Astrocyte of the cerebellum (primary cell): Measurements from ENCODE around the gene LRRK1.
"Not testable (repeated sequence)": the region's sequence is repeated elsewhere in the genome, so short reads cannot be mapped to it uniquely, and the experiment has no call there.

Source experiments
- DNase-seq: peaks from one replicate; pipeline ENCODE4 v3.0.0-alpha.2; 2011; ENCODE audit warnings: low read depth
- H3K4me3 ChIP-seq: 2 replicates; pipeline ENCODE4 v1.5.1; 2011; ENCODE audit warnings: mild to moderate bottlenecking, low read depth, low read length, moderate library complexity
- in situ Hi-C: cut with HindIII; loops from 2 replicates; pipeline ENCODE4 v1.10.0; 2017; ENCODE audit warnings: low sequenced_read_pairs
- TF ChIP-seq, protein P1 (sequence below): IDR thresholded peaks from 2 replicates; pipeline ENCODE4 v1.5.1; 2012; ENCODE audit warnings: low read length, low read depth, moderate library complexity, mild to moderate bottlenecking; ENCODE audit errors: missing control alignments

The LRRK1 gene

DNA sequence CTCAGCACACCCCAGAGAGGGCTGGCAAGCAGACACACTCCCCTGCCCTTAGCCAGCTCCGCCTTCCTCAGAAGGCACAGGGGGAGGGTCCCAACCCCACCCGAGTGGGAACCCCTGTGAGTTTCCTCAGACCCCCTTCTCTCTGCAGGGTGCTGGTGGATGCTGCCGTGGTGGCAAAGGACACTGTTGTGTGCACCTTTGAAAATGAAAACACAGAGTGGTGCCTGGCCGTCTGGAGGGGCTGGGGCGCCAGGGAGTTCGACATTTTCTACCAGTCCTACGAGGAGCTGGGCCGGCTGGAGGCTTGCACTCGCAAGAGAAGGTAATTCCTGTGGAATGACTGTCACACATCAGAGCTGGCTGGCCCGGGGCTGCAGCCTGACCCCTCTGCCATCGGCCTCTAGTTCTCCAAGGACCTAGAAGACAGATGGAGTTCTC, 149.4 kb downstream of the LRRK1 start:
- in situ Hi-C loops, result no loop called here
- H3K4me3 ChIP-seq, result no peak overlapping the region
- DNase-seq, result no peak
- TF ChIP-seq, protein P1, sequence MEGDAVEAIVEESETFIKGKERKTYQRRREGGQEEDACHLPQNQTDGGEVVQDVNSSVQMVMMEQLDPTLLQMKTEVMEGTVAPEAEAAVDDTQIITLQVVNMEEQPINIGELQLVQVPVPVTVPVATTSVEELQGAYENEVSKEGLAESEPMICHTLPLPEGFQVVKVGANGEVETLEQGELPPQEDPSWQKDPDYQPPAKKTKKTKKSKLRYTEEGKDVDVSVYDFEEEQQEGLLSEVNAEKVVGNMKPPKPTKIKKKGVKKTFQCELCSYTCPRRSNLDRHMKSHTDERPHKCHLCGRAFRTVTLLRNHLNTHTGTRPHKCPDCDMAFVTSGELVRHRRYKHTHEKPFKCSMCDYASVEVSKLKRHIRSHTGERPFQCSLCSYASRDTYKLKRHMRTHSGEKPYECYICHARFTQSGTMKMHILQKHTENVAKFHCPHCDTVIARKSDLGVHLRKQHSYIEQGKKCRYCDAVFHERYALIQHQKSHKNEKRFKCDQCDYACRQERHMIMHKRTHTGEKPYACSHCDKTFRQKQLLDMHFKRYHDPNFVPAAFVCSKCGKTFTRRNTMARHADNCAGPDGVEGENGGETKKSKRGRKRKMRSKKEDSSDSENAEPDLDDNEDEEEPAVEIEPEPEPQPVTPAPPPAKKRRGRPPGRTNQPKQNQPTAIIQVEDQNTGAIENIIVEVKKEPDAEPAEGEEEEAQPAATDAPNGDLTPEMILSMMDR, result no peak

DNA sequence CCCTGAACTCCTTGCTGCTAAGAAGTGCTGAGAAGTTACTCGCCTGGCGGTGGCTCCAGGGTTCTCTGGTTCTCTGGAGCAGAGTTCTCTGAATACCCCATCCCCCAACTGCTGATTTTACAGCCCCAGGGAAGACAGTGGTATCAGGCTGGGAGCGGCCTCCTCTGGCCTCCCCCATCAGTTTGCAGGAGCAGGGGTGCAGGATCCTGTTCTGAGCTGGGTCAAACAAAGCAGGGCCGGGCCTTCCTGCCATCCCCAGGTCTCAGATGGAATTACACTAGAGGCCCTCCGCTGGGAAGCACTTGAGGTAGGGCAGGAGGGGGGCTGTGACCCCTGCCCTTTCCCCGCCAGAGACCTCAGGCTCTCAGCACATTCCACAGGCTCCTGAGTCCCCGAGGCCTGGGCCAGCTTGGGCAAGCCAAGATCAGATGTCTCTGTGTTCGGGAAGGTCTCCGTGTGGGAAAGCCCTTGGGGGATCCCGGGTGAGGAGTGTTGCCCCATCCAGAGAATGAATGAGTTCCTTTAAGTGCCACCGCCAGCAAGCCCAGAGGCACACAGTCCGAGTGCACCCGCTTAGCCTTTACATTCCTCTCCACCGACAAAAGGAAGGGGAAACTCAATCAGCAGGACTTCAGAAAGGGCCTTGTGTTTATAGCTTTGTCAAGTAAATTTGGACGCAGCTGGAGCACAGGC, 149.9 kb downstream of the LRRK1 start:
- in situ Hi-C loops, result no loop called here
- H3K4me3 ChIP-seq, result no peak overlapping the region

DNA sequence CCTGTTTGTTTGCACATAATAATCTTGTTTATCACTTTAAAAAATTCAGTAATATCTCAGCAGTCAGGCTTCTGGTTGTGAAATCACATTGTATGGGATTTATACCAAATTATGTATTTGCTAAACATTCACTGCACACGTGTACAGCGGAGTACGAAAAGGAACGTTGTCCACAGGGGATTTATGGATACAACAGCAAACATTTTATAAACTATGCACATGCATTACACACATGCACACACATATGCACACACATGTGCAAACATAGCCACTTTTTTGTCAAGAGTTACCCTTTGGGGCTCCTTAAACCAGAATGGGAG, 150.5 kb downstream of the LRRK1 start:
- DNase-seq, result no peak
- TF ChIP-seq, protein P1, result no peak
- in situ Hi-C loops, result no loop called here
- H3K4me3 ChIP-seq, result no peak overlapping the region

More for the DNA sequence above, 149.9 kb downstream of the LRRK1 start:
- no peak for DNase-seq
- TF ChIP-seq, protein P1, result peak; percentile 25

DNA sequence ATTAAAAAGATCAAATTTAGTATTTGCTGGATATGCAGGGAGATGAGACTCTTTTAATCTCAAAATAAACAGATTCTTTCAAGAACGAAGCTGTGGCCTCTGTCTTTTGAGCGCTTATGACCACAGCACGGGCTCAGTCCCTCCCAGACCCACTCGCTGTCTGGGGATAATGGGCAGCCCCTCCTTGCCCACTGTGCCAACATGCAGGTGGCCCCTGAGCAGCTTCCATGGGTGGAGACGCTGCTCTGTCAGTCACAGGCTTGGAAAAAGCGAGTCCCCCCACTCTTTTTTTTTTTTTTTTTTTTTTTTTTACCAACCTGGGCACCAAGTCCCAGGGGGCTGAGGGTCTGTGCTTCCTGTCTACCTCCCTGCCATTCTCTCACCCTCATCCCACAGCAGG, 150.9 kb downstream of the LRRK1 start:
- DNase-seq, result no peak
- no peak overlapping the region for H3K4me3 ChIP-seq
- TF ChIP-seq, protein P1, result no peak
- in situ Hi-C loops, result no loop called here

DNA sequence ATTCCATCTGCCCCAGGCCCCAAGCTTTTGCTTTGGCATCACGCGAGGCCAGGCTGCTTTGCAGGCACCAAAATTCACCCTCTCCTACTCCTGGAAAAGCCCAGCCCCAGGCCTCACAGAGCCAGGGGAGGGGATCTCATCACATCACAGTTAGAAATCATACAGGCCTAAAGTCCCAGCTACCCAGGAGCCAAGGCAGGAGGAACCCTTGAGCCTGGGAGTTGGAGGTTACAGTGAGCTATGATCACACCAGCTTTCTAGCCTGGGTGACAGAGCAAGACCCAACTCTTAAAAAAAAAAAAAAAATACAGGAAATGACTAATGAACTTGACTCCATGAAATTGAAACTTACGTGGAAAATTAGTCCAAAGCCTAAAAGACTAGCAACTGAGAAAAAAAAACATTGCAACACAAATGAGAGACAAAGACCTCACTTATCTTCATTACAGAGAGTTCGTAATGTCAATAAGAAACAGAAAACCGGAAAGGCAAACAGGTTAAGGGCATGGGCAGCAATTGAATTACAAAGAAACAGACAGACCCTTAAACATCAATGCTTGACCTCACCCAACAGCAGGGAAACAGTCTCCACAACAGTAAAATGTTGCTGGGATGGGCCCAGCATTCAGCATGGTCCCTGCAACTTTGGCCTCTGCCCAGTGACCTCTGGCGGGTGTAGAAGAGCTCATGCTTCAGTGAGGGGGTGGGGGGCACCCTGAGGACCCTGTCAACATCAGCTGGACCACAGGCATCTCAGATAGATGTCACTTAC, 151.5 kb downstream of the LRRK1 start:
- DNase-seq, result peak; percentile 39
- TF ChIP-seq, protein P1, result no peak

DNA sequence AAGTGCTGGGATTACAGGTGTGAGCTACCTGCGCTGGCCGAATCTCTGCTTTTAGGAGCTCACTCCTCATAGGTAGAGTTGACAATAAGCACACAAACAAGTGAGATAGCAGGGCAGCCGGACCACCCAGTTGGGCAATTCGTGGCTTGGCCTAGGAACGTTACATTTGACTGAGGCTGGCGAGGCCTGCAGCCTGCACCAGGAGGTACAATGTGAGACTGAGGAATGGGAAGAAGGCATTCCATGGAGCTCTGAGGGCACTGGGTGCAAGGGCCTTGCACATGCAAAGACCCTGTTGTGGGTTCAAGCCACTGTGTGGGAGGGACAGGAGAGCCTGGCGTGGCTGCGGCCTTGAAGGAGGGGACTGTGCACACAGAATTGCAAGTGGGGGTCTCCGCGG, 152.5 kb downstream of the LRRK1 start:
- TF ChIP-seq, protein P1, result no peak
- DNase-seq, result no peak
- in situ Hi-C loops, result no loop called here
- H3K4me3 ChIP-seq, result no peak overlapping the region

More for the DNA sequence above, 151.5 kb downstream of the LRRK1 start:
- in situ Hi-C loops, result no loop called here
- no peak overlapping the region for H3K4me3 ChIP-seq

DNA sequence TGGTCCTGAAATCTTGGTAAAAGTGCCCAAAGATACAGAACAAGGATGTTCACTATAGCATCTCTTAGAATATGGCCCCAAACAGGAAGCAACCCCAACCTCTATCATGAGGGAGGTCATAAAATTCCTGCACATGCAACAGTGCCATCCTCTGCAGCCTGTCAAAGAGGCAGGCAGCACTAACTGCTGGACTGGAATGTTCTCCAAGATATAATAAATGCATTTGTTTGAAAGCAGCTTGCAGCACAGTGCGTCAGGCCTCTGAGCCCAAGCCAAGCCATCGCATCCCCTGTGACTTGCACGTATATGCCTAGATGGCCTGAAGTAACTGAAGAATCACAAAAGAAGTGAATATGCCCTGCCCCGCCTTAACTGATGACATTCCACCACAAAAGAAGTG, 153.1 kb downstream of the LRRK1 start:
- DNase-seq, in situ Hi-C loops, H3K4me3 ChIP-seq: not testable (repeated sequence)

DNA sequence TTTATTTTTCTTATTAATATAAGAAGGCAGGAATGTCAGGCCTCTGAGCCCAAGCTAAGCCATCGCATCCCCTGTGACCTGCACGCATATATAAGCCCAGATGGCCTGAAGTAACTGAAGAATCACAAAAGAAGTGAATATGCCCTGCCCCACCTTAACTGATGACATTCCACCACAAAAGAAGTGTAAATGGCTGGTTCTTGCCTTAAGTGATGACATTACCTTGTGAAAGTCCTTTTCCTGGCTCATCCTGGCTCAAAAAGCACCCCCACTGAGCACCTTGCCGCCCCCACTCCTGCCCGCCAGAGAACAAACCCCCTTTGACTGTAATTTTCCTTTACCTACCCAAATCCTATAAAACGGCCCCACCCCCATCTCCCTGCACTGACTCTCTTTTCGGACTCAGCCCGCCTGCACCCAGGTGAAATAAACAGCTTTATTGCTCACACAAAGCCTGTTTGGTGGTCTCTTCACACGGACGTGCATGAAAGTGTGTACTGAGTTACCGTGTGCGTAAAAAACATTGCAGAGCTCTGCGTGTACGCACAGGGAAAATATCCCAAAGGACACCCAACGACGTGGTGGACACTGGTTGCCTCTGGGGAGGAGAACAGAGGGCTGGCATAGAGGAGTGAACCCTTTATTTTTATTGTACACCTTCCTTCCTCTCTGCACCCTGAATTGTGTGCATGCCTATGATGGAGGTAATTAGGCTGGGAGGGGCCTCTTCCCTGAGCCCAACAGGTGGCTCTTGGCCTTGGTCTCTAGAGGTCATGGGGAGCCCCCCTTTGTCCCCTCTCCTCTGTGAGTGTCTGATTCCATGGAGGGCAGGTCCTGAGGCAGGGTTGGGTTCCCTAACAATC, 158.9 kb downstream of the LRRK1 start:
- DNase-seq, in situ Hi-C loops, H3K4me3 ChIP-seq: not testable (repeated sequence)
